ENCODE results near the gene RAD51AP1.

RAD51AP1 gene

GRCh38 chr12:4553943-4554342 lies 15.3 kb downstream of the RAD51AP1 start:
- no peak for DNase-seq

- DNase-seq, result no peak
Observed at GRCh38 chr12:4555804-4556203, 17.1 kb downstream of the RAD51AP1 start.

GRCh38 chr12:4556735-4557530 lies 18.2 kb downstream of the RAD51AP1 start:
- DNase-seq, result no peak

GRCh38 chr12:4557586-4557985 lies 18.9 kb downstream of the RAD51AP1 start:
- DNase-seq, result no peak

- no peak for DNase-seq
Observed at GRCh38 chr12:4558171-4558570, 19.5 kb downstream of the RAD51AP1 start.

- no peak for DNase-seq
Observed at GRCh38 chr12:4562034-4562657, 23.5 kb downstream of the RAD51AP1 start, which contains the start of gene DYRK4. Gene DYRK4, plus strand, starts transcription at chr12:4562208. Its CDS starts 38 bp downstream, at chr12:4562246.

GRCh38 chr12:4563336-4563735 lies 24.6 kb downstream of the RAD51AP1 start:
- DNase-seq, result no peak

GRCh38 chr12:4564818-4565217 lies 26.1 kb downstream of the RAD51AP1 start:
- no peak for DNase-seq

- no peak for DNase-seq
Observed at GRCh38 chr12:4566474-4566873, 27.8 kb downstream of the RAD51AP1 start.

GRCh38 chr12:4567073-4567881 lies 28.6 kb downstream of the RAD51AP1 start:
- no peak for DNase-seq

- no peak for DNase-seq
Observed at GRCh38 chr12:4569261-4569660, 30.6 kb downstream of the RAD51AP1 start.

GRCh38 chr12:4572680-4573079 lies 34.0 kb downstream of the RAD51AP1 start:
- DNase-seq, result no peak

GRCh38 chr12:4579305-4580102 lies 40.8 kb downstream of the RAD51AP1 start:
- no peak for DNase-seq

- no peak for DNase-seq
Observed at GRCh38 chr12:4580281-4580688, 41.6 kb downstream of the RAD51AP1 start.

- DNase-seq, result no peak
Observed at GRCh38 chr12:4584281-4584680, 45.6 kb downstream of the RAD51AP1 start.

- DNase-seq, result no peak
Observed at GRCh38 chr12:4584896-4585295, 46.2 kb downstream of the RAD51AP1 start.

GRCh38 chr12:4586500-4586899 lies 47.8 kb downstream of the RAD51AP1 start:
- DNase-seq, result no peak

GRCh38 chr12:4587108-4587507 lies 48.4 kb downstream of the RAD51AP1 start:
- DNase-seq, result no peak

- no peak for DNase-seq
Observed at GRCh38 chr12:4588916-4589315, 50.2 kb downstream of the RAD51AP1 start.

- DNase-seq, result no peak
Observed at GRCh38 chr12:4589941-4590340, 51.3 kb downstream of the RAD51AP1 start.

- no peak for DNase-seq
Observed at GRCh38 chr12:4591180-4591687, 52.5 kb downstream of the RAD51AP1 start.

- no peak for DNase-seq
Observed at GRCh38 chr12:4595881-4596280, 57.2 kb downstream of the RAD51AP1 start.

GRCh38 chr12:4603421-4603820 lies 64.7 kb downstream of the RAD51AP1 start:
- no peak for DNase-seq

All from NCI-H524 treated with DMSO at 0.1 percent for 48 hours (cell line).